ENCODE results near the gene ARHGEF18.
"Not testable (repeated sequence)": the region's sequence is repeated elsewhere in the genome, so short reads cannot be mapped to it uniquely, and the experiment has no call there.

The ARHGEF18 gene

GRCh38 chr19:7348587-7349230 is at the start of gene ARHGEF18:
ARHGEF18 (plus strand) TSS chr19:7348937; CDS start chr19:7362891, 13,954 bp downstream.
- peak; percentile 49 for DNase-seq

DNA sequence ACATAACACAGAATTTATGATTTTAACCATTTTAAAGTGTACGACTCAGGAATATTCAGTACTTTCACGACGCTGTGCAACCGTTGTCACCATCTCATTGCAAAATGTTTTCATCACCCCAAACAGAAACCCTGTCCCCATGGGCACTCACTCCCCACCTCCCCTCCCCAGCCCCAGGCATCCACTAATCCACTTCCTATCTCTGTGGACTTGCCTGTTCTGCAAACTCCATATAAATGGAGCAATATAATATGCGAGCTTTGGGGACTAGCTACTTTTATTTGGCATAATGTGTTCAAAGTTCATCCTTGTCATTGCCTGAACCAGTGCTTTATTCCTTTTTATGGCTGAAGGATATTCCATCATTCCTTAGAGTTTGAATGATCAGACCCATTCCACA is 47.2 kb upstream of the ARHGEF18 start:
- DNase-seq, result no peak

DNA sequence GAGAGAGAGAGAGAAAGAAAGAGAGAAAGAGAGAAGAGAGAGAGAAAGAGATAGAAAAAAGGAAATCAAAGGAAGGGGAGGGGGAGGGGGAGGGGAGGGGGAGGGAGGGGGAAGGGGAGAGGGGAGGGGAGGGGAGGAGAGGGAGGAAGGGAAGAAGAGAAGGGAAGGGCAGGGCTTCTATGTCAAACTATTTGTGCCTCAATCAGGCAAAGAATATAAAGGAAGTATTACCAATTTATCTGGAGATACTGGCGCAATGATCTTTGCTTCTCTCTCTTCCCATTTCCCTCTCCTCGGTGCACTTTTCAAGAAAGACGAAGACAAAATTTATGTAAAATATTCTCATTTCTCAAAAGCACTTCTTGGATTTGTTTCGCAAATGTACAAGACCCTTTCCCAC is 45.3 kb upstream of the ARHGEF18 start:
- DNase-seq, result no peak

GRCh38 chr19:7304200-7304599 is 44.5 kb upstream of the ARHGEF18 start:
- DNase-seq, result no peak

- no peak for DNase-seq
Measured at GRCh38 chr19:7307590-7308218, 41.0 kb upstream of the ARHGEF18 start.

GRCh38 chr19:7308327-7308726 is 40.4 kb upstream of the ARHGEF18 start:
- not testable (repeated sequence) for DNase-seq

DNA sequence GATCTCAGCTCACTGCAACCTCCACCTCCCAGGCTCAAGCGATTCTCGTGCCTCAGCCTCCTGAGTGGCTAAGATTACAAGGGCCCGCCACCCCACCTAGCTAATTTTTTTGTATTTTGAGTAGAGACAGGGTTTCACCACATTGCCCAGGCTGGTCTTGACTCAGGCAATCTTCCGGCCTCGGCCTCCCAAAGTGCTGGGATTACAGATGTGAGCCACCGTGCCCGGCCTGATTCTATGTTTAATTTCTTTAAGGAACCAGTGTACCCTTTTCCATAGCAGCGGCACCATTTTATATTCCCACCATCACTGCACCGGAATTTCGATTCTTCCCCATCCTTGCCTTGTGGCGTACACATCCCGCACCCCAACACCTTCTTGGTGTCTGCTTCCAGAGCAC is 36.8 kb upstream of the ARHGEF18 start:
- no peak for DNase-seq

GRCh38 chr19:7312816-7313215 is 35.9 kb upstream of the ARHGEF18 start:
- no peak for DNase-seq

DNA sequence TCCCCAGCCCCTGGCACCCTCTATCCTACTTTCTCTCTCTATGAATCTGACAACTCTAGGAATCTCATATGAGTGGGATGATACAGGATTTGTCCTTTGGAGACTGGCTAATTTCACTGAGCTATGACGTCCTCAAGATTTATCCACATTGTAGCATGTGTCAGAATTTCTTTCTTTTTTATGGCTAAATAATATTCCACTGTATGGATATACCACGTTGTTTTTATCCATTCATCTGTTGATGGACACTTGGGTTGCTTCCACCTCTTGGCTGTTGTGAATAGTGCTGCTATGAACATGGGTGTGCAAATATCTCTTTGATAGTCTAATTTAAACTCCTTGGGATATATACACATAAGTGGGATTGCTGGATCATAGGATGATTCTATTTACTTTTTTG is 30.6 kb upstream of the ARHGEF18 start:
- DNase-seq, result no peak

DNA sequence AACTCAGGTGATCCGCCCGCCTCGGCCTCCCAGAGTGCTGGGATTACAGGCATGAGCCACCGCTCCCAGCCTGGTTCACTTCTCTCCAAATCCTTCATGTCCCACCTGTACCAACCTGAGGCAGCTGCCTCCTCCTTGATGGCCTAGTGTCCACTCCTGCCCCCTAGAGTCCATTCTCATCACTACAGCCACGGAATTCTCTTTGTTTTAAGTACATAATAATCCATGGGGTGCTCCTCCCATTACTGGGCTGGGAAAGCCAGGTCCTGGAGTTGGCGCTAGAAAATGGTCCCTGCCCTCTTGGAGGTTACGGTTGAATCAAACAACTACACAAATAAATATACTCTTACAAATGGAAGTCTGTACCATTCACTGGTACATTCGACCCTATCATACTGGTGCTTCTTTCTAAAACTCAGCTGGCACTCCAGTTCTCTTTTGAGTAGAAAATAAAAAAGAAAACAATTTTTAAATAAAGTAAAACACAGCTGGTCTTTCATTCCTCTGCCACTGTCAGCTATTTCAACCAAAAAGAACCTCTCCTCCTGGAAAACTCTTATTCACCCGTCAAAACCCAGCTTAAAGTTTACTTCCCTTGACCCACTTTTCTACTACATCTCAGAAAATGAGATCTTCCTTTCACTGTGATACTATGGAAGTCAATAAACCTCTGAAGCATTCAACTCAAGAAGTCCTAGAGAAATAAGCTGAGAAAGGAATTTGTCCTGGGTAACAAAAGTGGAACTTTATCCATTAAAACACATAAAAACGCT is 22.4 kb upstream of the ARHGEF18 start:
- DNase-seq, result peak; percentile 49

DNA sequence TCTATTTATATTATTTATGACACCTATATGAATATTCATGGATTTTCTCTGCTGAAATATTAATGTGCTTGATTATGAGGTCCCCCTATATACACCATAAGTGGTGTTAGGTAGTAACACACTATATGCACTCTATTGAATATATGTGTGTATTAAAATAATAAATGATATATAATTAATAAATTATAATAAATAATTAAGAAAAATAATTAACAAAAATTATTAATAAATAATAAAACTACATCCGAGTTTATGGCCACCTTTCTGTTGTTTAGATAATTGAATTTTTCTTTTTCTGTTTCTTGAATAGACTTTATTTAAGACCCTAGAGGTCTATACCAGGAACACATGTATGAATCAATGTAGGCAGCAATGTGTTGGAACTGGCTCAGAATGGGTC is 20.9 kb upstream of the ARHGEF18 start:
- no peak for DNase-seq

DNA sequence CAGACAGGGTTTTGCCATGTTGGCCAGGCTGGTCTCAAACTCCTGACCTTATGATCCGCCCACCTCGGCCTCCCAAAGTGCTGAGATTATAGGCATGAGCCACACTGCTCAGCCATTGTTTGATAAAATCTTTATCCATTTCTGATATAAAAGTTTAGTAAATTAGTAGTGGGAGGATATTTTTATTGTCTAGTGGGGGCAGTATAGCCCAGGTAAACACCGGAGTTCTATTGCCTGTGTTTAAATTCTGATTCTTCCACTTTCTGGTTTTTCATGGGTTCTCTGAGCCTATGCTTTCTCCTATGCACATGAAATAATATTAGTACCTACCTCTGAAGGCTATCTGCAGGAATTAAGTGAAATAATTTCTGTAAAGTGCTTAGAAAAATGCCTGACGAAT is 20.1 kb upstream of the ARHGEF18 start:
- no peak for DNase-seq

- DNase-seq, result no peak
Measured at GRCh38 chr19:7331446-7331845, 17.3 kb upstream of the ARHGEF18 start.

DNA sequence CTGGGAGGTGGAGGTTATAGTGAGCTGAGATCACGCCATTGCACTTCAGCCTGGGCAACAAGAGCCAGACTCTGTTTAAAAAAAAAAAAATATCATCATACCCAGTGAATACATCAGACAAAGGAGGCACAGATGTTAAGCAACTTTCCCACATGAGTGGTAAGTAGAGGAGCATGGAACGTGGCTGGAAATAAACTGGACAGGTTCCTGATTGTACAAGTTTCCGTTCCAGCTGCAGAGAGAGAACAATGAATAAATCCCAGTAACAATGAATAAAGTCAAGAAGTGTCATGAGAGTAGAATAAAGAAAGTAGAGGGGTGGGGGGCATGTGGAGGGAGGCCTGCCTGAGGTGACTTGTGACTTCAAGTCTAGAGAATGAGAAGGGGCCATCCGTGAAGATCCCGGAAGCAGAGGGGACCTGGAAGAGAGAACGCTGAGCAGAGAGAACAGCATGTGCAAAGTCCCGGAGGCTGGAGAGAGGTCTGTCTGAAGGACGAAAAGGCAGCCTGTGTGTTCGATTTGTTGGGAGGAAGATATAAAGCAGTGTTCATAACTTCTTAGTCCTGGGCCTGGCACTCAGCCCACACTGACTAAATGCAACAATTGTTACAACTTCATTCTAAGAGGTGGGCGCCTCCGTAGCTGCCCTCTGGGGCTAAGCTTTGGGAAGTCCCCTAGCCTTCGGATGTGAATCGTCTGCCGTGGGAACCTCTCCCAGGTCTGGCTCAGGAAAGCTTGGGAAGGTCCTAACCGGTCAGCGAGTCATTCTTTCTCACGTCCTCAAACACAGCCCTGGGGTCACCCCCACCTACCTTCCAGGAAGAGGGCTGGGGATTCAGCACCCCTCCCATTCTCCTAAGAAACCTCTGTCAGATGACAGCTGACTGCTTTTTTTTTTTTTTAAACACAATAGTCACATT is 15.3 kb upstream of the ARHGEF18 start:
- DNase-seq, result no peak

GRCh38 chr19:7336321-7336973 is 12.3 kb upstream of the ARHGEF18 start:
- DNase-seq, result no peak

DNA sequence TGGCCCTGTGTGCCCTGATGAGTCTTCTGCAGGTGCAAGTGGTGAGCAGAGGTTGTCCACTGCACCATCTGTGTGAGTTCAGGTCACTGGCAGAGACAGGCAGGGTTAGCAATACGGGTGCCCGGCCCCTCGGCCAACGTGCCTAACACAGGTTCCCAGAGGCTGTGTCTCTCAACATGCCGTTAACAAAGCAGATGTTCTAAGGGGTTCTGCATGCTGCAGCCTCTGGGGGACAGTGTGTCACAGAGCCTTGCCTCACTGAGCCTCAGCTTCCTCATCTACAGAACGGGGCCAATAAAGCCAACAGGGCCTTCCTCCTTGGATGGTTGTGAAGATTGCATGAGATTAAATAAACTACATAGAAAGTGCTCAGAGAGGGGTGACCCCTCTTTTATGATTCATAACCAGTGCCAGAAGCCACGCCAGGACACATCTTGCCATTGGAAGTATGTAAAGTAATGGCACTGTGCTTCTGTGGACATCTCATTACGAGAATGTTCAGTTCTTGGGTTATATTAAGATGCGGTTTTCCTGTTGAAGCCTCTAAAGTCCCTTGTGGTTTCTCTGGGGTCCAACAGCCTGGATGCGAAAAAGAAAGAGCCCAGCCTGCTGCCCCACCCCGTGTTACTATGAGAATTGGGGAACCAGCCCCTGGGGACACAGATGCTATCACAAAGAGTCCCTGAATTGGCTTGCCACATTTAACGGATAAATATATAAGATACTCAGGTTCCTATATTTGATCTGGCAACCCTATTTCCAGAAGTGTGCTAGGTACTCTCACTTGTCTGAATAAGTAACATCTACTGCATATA is 11.2 kb upstream of the ARHGEF18 start:
- DNase-seq, result peak; percentile 65

- DNase-seq, result peak; percentile 86
Measured at GRCh38 chr19:7340959-7341837, 7.5 kb upstream of the ARHGEF18 start.

DNA sequence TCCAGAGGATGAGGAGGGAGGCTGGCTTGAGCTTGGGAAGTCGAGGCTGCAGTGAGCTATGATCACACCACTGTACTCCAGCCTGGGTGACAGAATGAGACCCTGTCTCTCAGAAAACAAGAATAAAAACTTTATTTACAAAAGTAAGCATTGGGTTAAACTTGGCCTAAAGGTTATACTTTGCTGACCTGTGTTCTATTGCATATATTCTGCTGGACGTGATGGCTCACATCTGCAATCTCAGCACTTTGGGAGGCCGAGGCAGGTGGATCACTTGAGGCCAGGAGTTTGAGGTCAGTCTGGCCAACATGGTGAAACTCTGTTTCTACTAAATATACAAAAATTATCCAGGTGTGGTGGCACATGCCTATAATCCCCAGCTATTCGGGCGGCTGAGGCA is 6.6 kb upstream of the ARHGEF18 start:
- no peak for DNase-seq

DNA sequence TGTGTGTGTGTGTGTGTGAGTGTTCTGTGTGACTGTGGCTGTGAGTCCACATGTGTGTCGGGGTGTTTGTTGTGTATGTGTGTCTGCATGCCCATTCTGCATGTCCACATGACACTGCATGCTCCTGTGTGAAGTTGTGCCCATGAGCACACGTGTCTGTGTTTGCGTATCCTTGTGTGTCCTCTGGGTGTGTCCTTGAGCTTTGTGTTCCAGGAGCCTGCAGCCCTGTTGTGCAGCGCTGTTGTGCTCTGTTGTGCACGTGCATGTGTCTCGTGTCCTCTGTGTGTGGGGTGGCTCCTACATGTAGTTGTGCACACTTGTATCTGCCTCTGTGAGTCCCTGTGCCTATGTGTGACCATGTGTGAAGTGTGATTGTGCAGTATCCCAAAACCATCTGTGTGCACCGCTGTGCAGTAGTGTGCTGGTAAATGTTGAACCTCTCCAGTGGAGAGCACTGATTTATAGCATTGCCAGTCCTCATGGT is 2.2 kb upstream of the ARHGEF18 start:
- DNase-seq, result no peak

- not testable (repeated sequence) for DNase-seq
Measured at GRCh38 chr19:7346997-7347396, 1.7 kb upstream of the ARHGEF18 start.

Measured in activated CD4-positive, alpha-beta T cell treated with anti-CD3 and anti-CD28 coated beads, Interleukin-2, Interleukin-6, amounts not matched to agents 100 ng/mL and 50 ng/mL, durations not matched to agents 16 hours and 8 hours (primary cell).